GM19025 (cell line): Measurements from ENCODE around the gene COQ2.

Source experiments
- ATAC-seq: cut with Tn5 transposase; IDR thresholded peaks from one replicate; pipeline ENCODE4 v1.9.1; 2021; ENCODE audit warnings: mild to moderate bottlenecking, low read depth, moderate library complexity; ENCODE audit not compliant: unreplicated experiment

Gene COQ2

DNA sequence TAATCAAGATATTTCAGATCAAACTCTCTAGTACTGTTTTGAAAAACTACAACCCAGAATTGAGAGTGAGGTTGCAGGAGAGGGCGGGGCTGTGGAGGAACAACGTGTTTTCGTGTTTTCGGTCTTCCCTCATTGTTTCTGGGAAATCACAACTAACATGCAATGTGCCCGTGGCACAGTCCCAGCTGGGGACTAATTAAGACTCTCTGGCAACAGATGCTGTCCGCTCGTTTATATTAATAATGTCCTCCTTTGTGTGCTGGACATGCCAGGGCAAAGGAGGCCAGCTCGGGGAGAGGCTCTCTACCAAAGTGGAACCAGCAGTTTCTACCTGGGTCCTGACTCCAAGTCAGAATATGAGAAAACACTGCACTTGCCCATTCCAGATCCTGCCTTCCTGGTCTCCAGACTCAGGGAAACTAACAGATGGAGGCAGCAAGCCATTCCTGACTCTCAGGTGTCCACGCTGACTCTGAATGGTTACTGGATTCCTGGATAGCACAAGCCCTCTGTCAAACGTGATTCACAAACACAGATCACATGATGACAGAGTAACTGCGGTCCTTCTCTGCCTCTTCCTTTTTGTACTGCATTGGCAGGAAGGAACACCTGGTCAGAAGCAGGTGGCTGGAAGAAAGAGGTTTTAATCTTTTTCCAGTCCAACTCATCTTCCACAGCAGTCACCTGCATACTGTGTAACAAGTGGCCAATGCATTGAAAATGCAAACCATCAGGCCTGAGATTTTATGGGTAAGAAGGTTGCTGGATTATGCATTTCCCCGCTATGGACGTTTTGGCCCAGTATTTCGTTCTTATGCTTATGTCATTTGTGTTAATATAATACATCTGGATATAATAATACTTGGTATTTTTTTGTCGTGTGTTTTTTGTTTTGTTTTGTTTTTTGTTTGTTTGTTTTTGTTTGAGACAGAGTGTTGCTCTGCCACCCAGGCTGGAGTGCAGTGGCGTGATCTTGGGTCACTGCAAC, 65.0 kb downstream of the COQ2 start:
- ATAC-seq, result no peak

DNA sequence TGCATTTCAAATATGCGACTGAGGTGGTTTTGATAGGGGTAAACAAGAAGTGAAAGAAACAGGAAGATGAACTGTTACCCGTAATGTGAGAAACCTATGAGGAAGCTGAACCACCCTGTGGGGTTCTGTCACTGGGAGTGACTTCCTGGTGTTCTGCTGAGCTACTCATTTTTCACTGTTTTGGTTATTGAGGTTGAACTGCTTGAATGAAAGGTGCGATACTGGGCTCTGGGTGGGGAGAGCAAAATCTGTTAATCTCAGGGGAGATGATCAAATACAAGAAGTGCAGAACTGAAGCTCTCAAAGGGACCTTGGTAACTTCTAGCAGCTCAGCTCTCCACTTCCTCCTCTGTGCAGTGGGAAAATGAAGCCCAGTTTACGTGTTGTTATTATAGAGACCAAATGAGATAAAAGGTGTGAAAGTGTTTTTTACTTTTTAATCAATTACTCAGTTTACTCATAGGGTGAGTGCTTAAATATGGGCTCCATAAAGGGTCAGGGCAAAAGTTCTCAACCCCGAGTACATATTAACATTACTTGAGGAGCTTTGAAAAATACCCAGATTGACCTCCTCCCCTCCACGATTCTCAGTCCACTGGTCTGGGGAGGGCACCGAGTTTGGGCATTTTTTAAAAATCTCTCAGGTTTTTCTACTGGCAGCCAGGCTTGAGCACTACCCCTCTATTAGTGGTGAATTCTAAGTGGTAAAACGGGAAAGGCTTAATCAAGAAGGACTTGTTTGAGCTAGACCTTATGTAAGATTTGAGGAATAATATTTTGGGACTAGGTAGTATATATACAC, 66.7 kb downstream of the COQ2 start:
- ATAC-seq, result peak; percentile 90

- ATAC-seq, result no peak
Observed at GRCh38 chr4:83216959-83217683, 67.5 kb downstream of the COQ2 start.

DNA sequence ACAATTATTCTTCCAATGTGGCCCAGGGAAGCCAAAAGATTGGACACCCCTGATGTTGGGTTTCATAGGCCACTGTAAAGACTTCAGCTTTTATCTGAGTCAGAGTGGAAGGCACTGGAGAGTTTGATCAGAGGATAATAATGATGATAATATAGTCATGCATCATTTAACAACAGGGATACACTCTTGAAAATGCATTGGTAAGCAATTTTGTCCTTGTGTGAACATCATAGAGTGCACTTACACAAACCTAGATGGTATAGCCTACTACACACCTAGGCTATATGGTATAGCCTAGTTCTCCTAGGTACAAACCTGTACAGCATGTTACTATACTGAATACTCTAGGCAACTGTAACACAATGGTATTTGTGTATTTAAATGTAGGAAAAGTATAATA, 70.5 kb downstream of the COQ2 start:
- ATAC-seq, result no peak
